ENCODE results near the gene PCDH9. TPM values are rescaled to one million over a fixed set of nuclear protein-coding genes. Genes with fewer than 3 reads are reported as not detected.

Gene PCDH9
- total RNA-seq, 1 donor from 2014 or later, result 3.7 TPM

DNA sequence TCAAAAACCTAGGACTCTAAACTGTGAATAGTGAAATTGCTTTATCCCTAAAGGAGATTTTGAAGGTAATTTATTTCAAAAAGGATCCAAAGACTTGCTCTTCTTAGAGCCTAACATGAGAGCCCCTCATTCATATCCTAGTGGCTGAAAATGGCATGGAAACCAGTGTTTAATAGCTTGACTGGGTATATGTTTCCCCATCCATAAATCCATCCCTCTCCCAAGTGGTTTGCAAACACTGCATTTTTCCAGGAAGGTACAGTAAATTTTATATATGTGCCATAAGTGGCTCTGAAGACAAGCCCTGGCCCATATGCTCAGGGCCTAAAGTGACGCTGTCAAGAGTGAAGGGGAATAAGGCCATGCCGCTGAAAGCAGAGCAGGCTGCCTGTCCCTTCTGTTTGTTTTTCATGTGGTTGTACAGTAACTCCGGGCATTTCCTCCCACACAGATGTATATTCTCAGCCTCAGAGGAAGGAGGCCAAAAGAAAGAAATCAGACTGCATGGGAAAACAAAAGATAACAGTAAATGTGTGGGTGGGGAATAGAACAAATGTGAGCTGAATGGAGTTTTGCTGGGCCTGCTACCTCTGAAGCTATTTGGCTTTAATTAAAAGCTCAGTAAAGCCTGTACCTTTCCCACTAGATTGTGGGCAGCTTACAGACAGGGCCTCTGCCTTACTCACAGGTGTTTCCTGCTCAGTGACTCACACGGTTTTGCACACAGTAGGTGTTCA, 181.9 kb downstream of the PCDH9 start:
- Histone ChIP-seq H3K4me3 (no peak overlapping the region), H3K27me3 (no peaks in the 10 kb centered on the region), H3K27ac (no peak overlapping the region), H3K4me1 (no peaks in the 10 kb centered on the region), H3K36me3 (no peaks in the 10 kb centered on the region), H3K9me3 (no peaks in the 10 kb centered on the region)
- TF ChIP-seq POLR2AphosphoS5 (IDR thresholded peaks at IDR 0.05; ENCODE audit: insufficient read depth in 1 of 2, low read depth in 1 of 2) (no peak), CTCF (IDR thresholded peaks at IDR 0.05) (no peak), POLR2A (IDR thresholded peaks at IDR 0.05) (no peak)
- intact Hi-C loops (cut with DNase I), result no loop called here
- no peak for DNase-seq (ENCODE audit: extremely low spot score in 2 of 2)

DNA sequence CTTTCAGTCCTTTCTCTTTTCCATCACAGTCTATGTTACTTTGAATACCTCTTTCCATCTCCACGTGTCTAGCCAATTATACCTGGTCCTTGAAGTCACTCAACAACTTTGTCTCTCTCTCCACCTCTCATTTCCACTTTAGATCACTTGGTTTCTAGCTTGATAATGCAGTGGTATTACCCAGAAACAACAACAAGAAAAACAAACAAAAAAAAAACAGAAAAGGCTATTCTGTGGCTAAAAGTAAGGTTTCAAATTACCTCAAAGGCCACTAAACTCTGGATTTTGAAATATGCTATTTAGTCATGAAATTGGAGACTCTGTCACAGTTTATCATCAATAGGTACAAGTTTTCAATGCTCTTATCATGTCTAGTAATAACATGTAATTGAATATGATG, 184.8 kb downstream of the PCDH9 start:
- intact Hi-C loops (cut with DNase I), result no loop called here
- no peaks in the 10 kb centered on the region for H3K4me1 ChIP-seq
- H3K9me3 ChIP-seq, result no peaks in the 10 kb centered on the region
- H3K4me3 ChIP-seq, result no peak overlapping the region
- TF ChIP-seq POLR2AphosphoS5 (IDR thresholded peaks at IDR 0.05; ENCODE audit: insufficient read depth in 1 of 2, low read depth in 1 of 2) (no peak), CTCF (IDR thresholded peaks at IDR 0.05) (no peak), POLR2A (IDR thresholded peaks at IDR 0.05) (no peak)
- H3K27me3 ChIP-seq, result no peaks in the 10 kb centered on the region
- DNase-seq (ENCODE audit: extremely low spot score in 2 of 2), result no peak
- H3K36me3 ChIP-seq, result no peaks in the 10 kb centered on the region
- no peak overlapping the region for H3K27ac ChIP-seq

- Histone ChIP-seq H3K27ac (no peak overlapping the region), H3K27me3 (no peaks in the 10 kb centered on the region), H3K4me3 (no peak overlapping the region), H3K36me3 (no peaks in the 10 kb centered on the region), H3K9me3 (no peaks in the 10 kb centered on the region), H3K4me1 (no peaks in the 10 kb centered on the region)
- TF ChIP-seq CTCF (IDR thresholded peaks at IDR 0.05) (no peak), POLR2A (IDR thresholded peaks at IDR 0.05) (no peak), POLR2AphosphoS5 (IDR thresholded peaks at IDR 0.05; ENCODE audit: insufficient read depth in 1 of 2, low read depth in 1 of 2) (no peak)
- intact Hi-C loops (cut with DNase I), result no loop called here
- no peak for DNase-seq (ENCODE audit: extremely low spot score in 2 of 2)
Measured at GRCh38 chr13:67043901-67044300, 186.2 kb downstream of the PCDH9 start.

DNA sequence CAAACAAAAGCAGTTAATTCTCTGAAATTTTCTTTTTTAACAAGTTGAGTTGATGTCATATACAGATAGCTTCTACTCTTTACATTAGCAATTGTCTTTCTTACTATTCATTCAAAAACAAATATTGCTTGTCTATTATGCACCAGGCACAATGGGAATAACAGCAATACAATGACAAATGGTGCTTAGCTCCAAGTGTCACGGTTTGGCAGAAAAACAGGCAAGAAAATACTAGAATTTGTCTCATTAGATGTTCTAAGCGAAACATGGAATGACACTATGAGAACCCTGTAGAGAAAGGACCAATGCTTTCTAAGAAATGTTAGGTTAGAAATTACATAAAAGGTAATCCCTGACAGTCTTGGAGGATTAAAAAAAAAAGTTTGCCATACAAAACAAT, 187.6 kb downstream of the PCDH9 start:
- no peak for DNase-seq (ENCODE audit: extremely low spot score in 2 of 2)
- no peak overlapping the region for H3K27ac ChIP-seq
- H3K4me1 ChIP-seq, result no peaks in the 10 kb centered on the region
- TF ChIP-seq POLR2A (IDR thresholded peaks at IDR 0.05) (no peak), POLR2AphosphoS5 (IDR thresholded peaks at IDR 0.05; ENCODE audit: insufficient read depth in 1 of 2, low read depth in 1 of 2) (no peak), CTCF (IDR thresholded peaks at IDR 0.05) (no peak)
- no peaks in the 10 kb centered on the region for H3K27me3 ChIP-seq
- intact Hi-C loops (cut with DNase I), result no loop called here
- H3K4me3 ChIP-seq, result no peak overlapping the region
- no peaks in the 10 kb centered on the region for H3K36me3 ChIP-seq
- H3K9me3 ChIP-seq, result no peaks in the 10 kb centered on the region

GRCh38 chr13:67036699-67037457, 193.3 kb downstream of the PCDH9 start:
- no peak overlapping the region for H3K4me3 ChIP-seq
- no peaks in the 10 kb centered on the region for H3K27me3 ChIP-seq
- no peak for DNase-seq (ENCODE audit: extremely low spot score in 2 of 2)
- H3K4me1 ChIP-seq, result no peaks in the 10 kb centered on the region
- H3K9me3 ChIP-seq, result no peaks in the 10 kb centered on the region
- intact Hi-C loops (cut with DNase I), result no loop called here
- H3K36me3 ChIP-seq, result no peaks in the 10 kb centered on the region
- TF ChIP-seq POLR2A (IDR thresholded peaks at IDR 0.05), result no peak
- no peak for TF ChIP-seq POLR2AphosphoS5 (IDR thresholded peaks at IDR 0.05; ENCODE audit: insufficient read depth in 1 of 2, low read depth in 1 of 2)
- no peak for TF ChIP-seq CTCF (IDR thresholded peaks at IDR 0.05)
- no peak overlapping the region for H3K27ac ChIP-seq
